ENCODE data around the gene THOC6. TPM values are rescaled to one million over a fixed set of nuclear protein-coding genes. Genes with fewer than 3 reads are reported as not detected.

The THOC6 gene
- polyA plus RNA-seq, 1 donor = 46.7 TPM

DNA sequence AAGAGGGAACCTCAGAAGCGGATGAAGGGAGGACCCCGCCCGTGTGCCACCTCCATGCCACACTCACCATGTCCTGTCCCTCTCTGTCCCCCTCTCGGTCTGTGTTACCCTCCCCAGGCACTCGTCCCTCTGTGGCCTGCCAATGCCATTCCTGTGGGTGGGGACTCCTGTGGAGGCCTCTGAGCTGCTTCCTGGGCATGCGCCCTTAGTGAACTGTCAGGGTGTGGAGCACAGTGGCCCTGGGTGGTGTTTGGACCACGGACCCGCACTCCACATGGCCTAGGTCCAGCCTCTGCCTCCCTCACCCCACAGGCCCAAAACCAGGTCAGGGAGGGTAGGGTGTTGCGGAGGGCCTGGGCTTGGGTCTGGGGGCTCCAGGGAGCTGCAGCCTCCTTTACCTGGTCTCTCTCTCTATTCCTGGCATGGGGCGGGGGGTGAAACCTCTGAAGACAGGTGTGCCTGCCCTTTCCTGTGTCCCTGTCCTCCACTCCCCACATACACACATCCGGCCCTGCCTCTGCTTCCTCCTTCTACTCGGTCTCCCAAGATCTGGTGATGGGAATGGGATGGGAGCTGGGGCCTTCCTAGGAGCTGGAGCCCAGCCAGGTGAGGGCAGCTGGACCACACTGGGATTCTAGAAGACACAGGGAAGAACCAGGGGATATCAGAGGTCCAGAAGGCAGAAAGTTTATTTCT, 32.1 kb upstream of the THOC6 start:
- no peak overlapping the region for H3K4me3 ChIP-seq (ENCODE audit: low read length)
- H3K27ac ChIP-seq (ENCODE audit: low read length) = no peak overlapping the region
- H3K36me3 ChIP-seq (ENCODE audit: control insufficient read depth, insufficient read depth, low read length) = no peaks in the 10 kb centered on the region
- H3K9me3 ChIP-seq (ENCODE audit: control insufficient read depth, low read depth, low read length) = no peaks in the 10 kb centered on the region
- H3K4me1 ChIP-seq (ENCODE audit: control insufficient read depth, insufficient read depth, low read length) = no peaks in the 10 kb centered on the region
- DNase-seq = no peak
- H3K27me3 ChIP-seq (ENCODE audit: control insufficient read depth, insufficient read depth, low read length) = no peaks in the 10 kb centered on the region
- WGBS (ENCODE audit: insufficient coverage, low lambda C conversion rate) = no CpG with 5 or more reads among the region's 12 CpGs

DNA sequence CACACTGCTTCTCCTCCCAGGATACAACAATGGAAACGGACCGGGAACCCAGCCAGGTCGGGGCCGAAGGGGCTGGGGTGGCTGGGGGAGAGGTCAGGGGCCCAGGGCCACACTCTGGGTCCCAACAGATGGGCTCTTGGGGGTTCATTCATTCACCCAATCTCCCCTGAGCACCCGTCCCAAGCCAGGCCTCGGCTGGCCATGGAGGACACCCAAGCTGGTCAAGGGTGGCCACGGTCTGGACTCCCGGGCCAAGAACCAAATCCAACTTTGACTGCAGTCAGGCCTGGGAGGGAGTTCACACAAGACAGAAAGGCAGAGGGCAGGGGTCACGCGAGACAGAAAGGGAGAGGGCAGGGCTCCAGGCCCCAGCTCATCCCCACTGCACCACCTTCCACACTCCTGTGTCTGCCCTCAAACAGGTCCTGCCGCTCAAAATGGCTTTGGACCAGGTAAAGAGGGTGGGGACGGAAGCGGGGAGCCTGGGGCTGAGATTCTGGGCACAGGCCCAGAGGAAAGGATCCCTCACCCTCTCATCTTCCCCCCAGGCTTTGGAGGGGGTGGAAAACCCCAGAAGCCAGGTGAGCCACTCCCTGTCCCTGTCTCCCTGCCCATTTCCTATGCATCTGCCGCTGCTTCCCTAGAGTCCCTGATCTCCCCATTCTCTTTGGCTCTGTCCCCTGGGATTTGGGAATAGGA, 31.3 kb upstream of the THOC6 start:
- Histone ChIP-seq H3K27me3 (ENCODE audit: control insufficient read depth, insufficient read depth, low read length) (no peaks in the 10 kb centered on the region), H3K27ac (ENCODE audit: low read length) (no peak overlapping the region), H3K4me1 (ENCODE audit: control insufficient read depth, insufficient read depth, low read length) (no peaks in the 10 kb centered on the region), H3K36me3 (ENCODE audit: control insufficient read depth, insufficient read depth, low read length) (no peaks in the 10 kb centered on the region), H3K4me3 (ENCODE audit: low read length) (no peak overlapping the region), H3K9me3 (ENCODE audit: control insufficient read depth, low read depth, low read length) (no peaks in the 10 kb centered on the region)
- WGBS (ENCODE audit: insufficient coverage, low lambda C conversion rate) = no CpG with 5 or more reads among the region's 14 CpGs
- DNase-seq = no peak

DNA sequence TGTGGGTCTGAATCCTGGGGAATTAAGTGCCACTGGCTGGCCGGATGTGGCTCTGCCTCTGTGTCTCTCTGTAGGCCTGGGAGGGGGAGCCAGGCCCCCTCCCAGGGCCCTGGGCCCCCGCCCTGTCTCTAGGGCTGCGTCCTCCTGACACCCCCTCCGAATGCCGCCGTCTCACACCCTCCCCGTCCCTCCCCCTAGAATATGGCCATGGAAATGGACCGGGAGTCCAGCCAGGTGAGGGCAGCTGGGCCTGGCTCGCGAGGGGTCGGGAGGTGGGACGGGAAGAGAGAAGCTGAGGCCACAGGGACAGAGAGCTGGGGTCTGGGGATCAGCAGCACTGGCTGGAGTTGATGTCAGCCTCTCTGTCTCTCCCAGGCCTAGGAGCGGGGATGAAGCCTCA, 27.5 kb upstream of the THOC6 start:
- H3K27me3 ChIP-seq (ENCODE audit: control insufficient read depth, insufficient read depth, low read length) = no peaks in the 10 kb centered on the region
- no peak overlapping the region for H3K4me3 ChIP-seq (ENCODE audit: low read length)
- H3K4me1 ChIP-seq (ENCODE audit: control insufficient read depth, insufficient read depth, low read length) = no peaks in the 10 kb centered on the region
- no peaks in the 10 kb centered on the region for H3K36me3 ChIP-seq (ENCODE audit: control insufficient read depth, insufficient read depth, low read length)
- no CpG with 5 or more reads among the region's 13 CpGs for WGBS (ENCODE audit: insufficient coverage, low lambda C conversion rate)
- no peak overlapping the region for H3K27ac ChIP-seq (ENCODE audit: low read length)
- no peaks in the 10 kb centered on the region for H3K9me3 ChIP-seq (ENCODE audit: control insufficient read depth, low read depth, low read length)
- DNase-seq = no peak

DNA sequence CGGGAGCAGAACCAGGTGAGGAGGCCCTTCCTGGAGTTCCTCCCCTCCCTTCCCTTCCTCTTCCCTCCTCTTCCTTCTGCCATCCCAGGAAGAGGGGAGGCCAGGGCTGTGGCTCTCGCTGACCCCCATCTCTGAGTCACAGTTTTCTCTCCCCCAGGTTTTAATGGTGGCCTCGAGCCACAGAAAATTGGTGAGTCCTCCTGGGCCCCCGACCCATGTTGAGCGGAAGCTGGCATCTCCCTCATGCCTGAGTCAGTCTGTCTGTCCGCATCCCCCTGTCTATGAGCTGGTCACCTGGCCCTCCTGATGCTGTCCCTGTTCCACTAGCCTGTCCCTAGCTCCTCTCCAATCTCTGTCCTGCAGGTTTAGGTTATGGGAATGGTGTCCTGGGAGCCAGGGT, 23.9 kb upstream of the THOC6 start:
- Histone ChIP-seq H3K36me3 (ENCODE audit: control insufficient read depth, insufficient read depth, low read length) (no peaks in the 10 kb centered on the region), H3K4me1 (ENCODE audit: control insufficient read depth, insufficient read depth, low read length) (no peaks in the 10 kb centered on the region), H3K9me3 (ENCODE audit: control insufficient read depth, low read depth, low read length) (no peaks in the 10 kb centered on the region), H3K27ac (ENCODE audit: low read length) (no peak overlapping the region), H3K27me3 (ENCODE audit: control insufficient read depth, insufficient read depth, low read length) (peaks cover 3% of the 10 kb centered on the region), H3K4me3 (ENCODE audit: low read length) (no peak overlapping the region)
- DNase-seq = no peak
- no CpG with 5 or more reads among the region's 6 CpGs for WGBS (ENCODE audit: insufficient coverage, low lambda C conversion rate)

DNA sequence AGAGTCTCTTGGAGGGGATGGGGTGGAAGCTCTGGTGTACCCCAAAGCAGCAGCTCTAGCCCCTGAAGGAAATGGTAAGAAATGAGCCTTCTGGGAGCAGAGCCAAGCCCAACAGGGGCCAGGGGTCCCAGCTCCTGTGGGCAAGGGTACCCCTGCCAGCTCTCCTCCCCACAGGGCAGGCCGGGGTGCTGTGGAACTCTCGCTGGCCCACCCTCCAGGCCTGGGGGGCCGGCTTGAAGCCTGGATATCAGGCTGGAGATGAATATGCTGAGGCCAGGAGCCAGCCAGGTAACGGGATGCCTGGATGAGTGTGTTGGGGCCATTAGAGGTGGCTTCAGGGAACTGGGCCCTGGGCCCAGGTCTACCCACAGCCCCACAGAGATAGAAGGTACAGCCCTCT, 23.3 kb upstream of the THOC6 start:
- no peaks in the 10 kb centered on the region for H3K9me3 ChIP-seq (ENCODE audit: control insufficient read depth, low read depth, low read length)
- H3K4me1 ChIP-seq (ENCODE audit: control insufficient read depth, insufficient read depth, low read length) = no peaks in the 10 kb centered on the region
- peaks cover 4% of the 10 kb centered on the region for H3K27me3 ChIP-seq (ENCODE audit: control insufficient read depth, insufficient read depth, low read length)
- DNase-seq = no peak
- no peaks in the 10 kb centered on the region for H3K36me3 ChIP-seq (ENCODE audit: control insufficient read depth, insufficient read depth, low read length)
- H3K4me3 ChIP-seq (ENCODE audit: low read length) = no peak overlapping the region
- no CpG with 5 or more reads among the region's 4 CpGs for WGBS (ENCODE audit: insufficient coverage, low lambda C conversion rate)
- no peak overlapping the region for H3K27ac ChIP-seq (ENCODE audit: low read length)

DNA sequence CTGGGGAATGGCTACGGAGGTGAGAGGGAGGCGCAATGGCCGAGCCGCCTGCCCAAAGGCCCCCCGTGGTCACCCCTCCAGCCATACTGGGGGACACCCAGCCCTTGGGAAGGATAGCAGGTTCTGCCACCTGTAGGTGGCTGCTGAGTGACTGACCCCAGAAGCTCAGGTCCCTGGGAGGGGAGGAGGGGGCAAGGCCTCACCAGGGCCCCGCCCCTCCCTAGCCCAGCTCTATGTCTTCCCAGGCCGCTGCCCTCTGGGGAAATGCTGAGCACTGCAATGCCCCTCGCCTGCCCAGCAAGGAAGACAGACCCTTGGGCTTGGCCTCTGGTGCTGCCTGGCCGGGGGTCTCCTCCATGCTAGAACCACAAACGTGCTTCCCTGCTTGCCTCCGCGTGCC, 22.5 kb upstream of the THOC6 start:
- Histone ChIP-seq H3K9me3 (ENCODE audit: control insufficient read depth, low read depth, low read length) (no peaks in the 10 kb centered on the region), H3K4me3 (ENCODE audit: low read length) (no peak overlapping the region), H3K36me3 (ENCODE audit: control insufficient read depth, insufficient read depth, low read length) (no peaks in the 10 kb centered on the region), H3K27me3 (ENCODE audit: control insufficient read depth, insufficient read depth, low read length) (peaks cover 7% of the 10 kb centered on the region), H3K27ac (ENCODE audit: low read length) (no peak overlapping the region), H3K4me1 (ENCODE audit: control insufficient read depth, insufficient read depth, low read length) (no peaks in the 10 kb centered on the region)
- no CpG with 5 or more reads among the region's 12 CpGs for whole genome bisulfite sequencing (ENCODE audit: insufficient coverage, low lambda C conversion rate)
- DNase-seq = no peak

DNA sequence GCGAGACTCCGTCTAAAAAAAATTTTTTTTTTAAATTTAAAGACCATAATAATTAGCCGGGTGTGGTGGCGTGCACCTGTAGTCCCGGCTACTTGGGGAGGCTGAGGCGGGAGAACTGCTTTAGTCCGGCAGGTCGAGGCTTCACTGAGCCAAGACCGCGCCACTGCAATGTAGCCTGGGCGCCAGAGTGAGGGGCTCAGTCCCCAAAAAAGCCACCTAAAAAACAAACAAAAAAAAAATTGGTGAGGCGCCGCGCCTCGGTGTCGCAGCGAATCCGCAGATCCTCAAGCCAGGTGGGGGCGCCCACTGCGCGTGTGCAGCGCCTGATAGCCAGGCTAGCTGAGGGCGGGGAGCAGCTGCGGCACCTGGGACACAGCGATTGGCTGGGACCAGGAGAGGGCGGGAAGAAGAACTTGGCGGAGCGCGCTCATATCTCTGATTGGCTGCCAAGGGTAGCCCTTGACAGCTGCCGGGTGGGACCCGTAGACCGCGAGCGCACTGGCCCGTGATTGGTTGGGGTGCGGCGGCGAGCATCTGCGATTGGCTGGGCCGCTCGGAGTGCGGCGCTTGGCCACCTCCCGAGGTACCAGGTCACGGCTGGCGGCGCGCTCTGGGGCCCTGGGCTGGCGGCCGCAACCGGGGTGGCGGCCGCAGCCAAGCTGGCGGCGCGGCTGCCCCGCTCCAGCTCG, 20.1 kb upstream of the THOC6 start:
- peak; percentile 99 to 100 for DNase-seq
- H3K27ac ChIP-seq (ENCODE audit: low read length) = no peak overlapping the region
- peaks cover 12% of the 10 kb centered on the region for H3K4me1 ChIP-seq (ENCODE audit: control insufficient read depth, insufficient read depth, low read length)
- no peaks in the 10 kb centered on the region for H3K9me3 ChIP-seq (ENCODE audit: control insufficient read depth, low read depth, low read length)
- H3K36me3 ChIP-seq (ENCODE audit: control insufficient read depth, insufficient read depth, low read length) = no peaks in the 10 kb centered on the region
- no peak overlapping the region for H3K4me3 ChIP-seq (ENCODE audit: low read length)
- no CpG with 5 or more reads among the region's 58 CpGs for WGBS (ENCODE audit: insufficient coverage, low lambda C conversion rate)
- H3K27me3 ChIP-seq (ENCODE audit: control insufficient read depth, insufficient read depth, low read length) = peaks cover 17% of the 10 kb centered on the region

DNA sequence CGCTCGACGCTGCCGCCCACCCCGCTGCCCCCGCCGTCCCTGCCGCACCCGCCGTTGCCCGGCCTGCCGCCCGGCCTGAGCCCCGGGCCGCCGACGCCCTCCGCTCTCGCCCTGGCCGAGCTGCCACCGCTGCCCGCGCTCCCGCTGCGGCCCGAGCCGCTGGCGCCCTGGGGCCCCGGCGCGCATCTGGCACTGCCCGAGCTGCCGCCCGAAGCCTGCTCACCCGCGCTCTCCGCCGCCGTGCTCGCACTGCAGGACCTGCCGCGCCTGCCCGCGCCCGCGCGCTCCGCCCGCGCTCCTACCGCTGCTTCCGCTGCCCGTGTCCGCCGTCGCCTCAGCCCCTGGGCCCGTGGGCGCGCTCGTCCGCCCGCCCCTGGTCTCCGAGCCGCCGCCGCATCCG, 19.5 kb upstream of the THOC6 start:
- H3K27ac ChIP-seq (ENCODE audit: low read length) = no peak overlapping the region
- H3K27me3 ChIP-seq (ENCODE audit: control insufficient read depth, insufficient read depth, low read length) = peaks cover 18% of the 10 kb centered on the region
- DNase-seq = no peak

DNA sequence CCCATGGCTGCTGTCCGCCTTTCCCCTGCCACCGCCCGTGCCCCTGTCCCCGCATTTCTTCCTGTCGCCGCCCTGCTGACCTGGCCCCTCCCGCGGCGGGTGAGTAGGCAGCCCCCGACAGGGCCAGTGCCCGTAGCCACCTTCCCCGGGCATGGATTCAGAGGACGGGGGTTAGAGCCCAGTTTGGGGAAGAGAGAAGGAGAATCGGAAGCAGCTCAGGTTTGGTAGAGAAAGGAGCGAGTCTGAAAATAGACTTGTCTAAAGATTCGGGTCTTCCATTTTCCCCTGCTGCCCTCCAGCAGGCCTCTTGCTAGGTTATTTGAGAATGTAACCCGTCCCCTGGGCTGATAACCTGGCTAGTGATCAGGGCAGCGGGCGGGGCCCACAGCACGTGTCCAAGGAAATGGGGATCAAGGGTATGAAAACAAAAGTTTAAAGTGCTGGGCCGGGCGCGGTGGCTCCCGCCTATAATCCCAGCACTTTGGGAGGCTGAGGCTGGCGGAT, 19.0 kb upstream of the THOC6 start:
- H3K27ac ChIP-seq (ENCODE audit: low read length) = peak overlapping the region; percentile 99
- no CpG with 5 or more reads among the region's 25 CpGs for WGBS (ENCODE audit: insufficient coverage, low lambda C conversion rate)
- peaks cover 23% of the 10 kb centered on the region for H3K4me1 ChIP-seq (ENCODE audit: control insufficient read depth, insufficient read depth, low read length)
- H3K36me3 ChIP-seq (ENCODE audit: control insufficient read depth, insufficient read depth, low read length) = no peaks in the 10 kb centered on the region
- H3K4me3 ChIP-seq (ENCODE audit: low read length) = peak overlapping the region; percentile 59
- DNase-seq = peak; percentile 48 to 80
- H3K9me3 ChIP-seq (ENCODE audit: control insufficient read depth, low read depth, low read length) = no peaks in the 10 kb centered on the region
- peaks cover 21% of the 10 kb centered on the region for H3K27me3 ChIP-seq (ENCODE audit: control insufficient read depth, insufficient read depth, low read length)

More for the DNA sequence above, 19.5 kb upstream of the THOC6 start:
- H3K36me3 ChIP-seq (ENCODE audit: control insufficient read depth, insufficient read depth, low read length) = no peaks in the 10 kb centered on the region
- H3K9me3 ChIP-seq (ENCODE audit: control insufficient read depth, low read depth, low read length) = no peaks in the 10 kb centered on the region
- WGBS (ENCODE audit: insufficient coverage, low lambda C conversion rate) = no CpG with 5 or more reads among the region's 67 CpGs
- peaks cover 18% of the 10 kb centered on the region for H3K4me1 ChIP-seq (ENCODE audit: control insufficient read depth, insufficient read depth, low read length)
- H3K4me3 ChIP-seq (ENCODE audit: low read length) = no peak overlapping the region

DNA sequence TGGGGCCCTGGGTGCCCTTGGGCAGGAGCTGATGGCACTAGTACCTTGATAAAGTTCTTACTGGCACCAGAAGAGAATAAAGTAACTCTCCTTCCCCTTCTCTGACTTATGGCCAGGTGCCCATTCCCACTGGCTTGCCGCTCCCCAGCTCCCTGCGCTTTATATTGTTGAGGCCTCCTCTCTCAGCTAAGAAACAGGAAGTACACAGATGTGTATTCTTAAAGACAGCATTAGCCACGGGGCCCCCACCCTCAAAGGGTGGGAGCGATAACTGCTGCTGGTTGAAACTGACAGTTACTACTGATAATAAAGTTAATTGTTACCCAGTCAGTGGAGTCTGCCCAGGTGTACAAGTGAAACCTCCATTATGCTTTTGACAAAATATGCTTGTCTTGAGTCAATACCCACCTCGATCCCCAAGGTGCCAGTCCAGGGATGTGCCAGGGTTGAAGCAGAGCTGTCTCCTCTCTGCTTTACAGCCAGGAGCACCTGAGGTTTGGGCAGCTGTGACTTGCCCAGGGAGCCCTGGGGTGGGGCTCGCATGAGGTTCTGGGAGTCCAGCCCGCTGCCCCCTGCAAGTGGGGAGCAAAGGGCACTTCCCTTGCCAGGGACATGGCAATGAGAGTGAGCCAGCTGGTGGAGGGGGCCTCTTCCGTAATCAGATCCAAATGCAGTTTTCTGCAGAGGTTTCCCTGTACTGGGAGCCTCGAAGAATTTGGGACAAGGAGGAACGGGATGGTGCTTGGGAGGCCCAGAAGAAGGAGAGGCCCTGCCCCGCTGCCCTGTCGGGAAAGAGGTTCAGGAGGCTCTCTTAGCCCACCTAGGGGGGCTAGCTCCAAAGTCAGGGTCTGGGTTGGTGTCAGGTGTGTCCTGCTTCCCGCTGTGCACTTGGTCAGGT, 16.5 kb upstream of the THOC6 start:
- Histone ChIP-seq H3K4me1 (ENCODE audit: control insufficient read depth, insufficient read depth, low read length) (peaks cover 42% of the 10 kb centered on the region), H3K27me3 (ENCODE audit: control insufficient read depth, insufficient read depth, low read length) (peaks cover 28% of the 10 kb centered on the region), H3K9me3 (ENCODE audit: control insufficient read depth, low read depth, low read length) (no peaks in the 10 kb centered on the region), H3K27ac (ENCODE audit: low read length) (peak overlapping the region; percentile 99), H3K36me3 (ENCODE audit: control insufficient read depth, insufficient read depth, low read length) (no peaks in the 10 kb centered on the region), H3K4me3 (ENCODE audit: low read length) (peak overlapping the region; percentile 59)
- peak; percentile 93 to 98 for DNase-seq
- no CpG with 5 or more reads among the region's 13 CpGs for WGBS (ENCODE audit: insufficient coverage, low lambda C conversion rate)

Measured in large intestine (tissue), 3 donors.